ENCODE results near the gene ABCA4. TPM values are rescaled to one million over a fixed set of nuclear protein-coding genes. Genes with fewer than 3 reads are reported as not detected.

Gene ABCA4
- total and polyA plus RNA-seq, 2 of the 8 experiments (the other 6 are each of a cell fraction or from before 2014, with no cell fraction given): 0.06 TPM; not detected in 1

DNA sequence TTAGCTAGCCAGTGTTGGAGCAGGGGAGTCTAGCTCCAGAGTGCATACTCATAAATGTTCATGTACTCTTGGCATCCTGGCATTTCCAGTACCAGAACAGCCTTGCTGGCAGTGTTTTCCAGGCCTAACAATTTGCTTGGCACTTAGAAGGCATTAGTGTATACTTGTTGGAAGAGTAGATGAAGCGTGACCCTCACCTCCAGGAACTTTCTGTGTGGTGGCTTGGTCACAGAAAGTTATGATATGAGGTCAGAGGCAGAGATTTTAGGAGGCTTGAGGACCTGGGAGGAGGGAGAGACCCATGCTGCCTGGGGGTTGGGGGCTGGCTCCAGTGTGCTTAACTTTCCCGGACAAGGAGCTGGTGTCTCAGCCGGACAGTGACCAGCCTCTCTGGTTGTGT, 159.0 kb downstream of the ABCA4 start:
- Histone ChIP-seq H2BK20ac (ENCODE audit: low read length) (no peak overlapping the region), H3K23me2 (ENCODE audit: low read depth, low read length) (no peaks in the 10 kb centered on the region; the same call in 1 of the 2 replicates), H4K5ac (ENCODE audit: insufficient read length, low read depth, low read length) (no peak overlapping the region), H2BK15ac (ENCODE audit: low read length) (no peak overlapping the region), H3K36me3 (ENCODE audit: control insufficient read depth in 2 of 4, insufficient read depth in 4 of 4, low read length in 3 of 4) (no peaks in the 10 kb centered on the region), H2BK120ac (replicated peaks; ENCODE audit: low read depth, low read length) (no peak overlapping the region), H4K91ac (replicated peaks; ENCODE audit: insufficient read length, low read length) (no peak overlapping the region), H3K18ac (ENCODE audit: extremely low read depth, low read length) (no peak overlapping the region), H2BK5ac (ENCODE audit: low read depth, low read length) (no peak overlapping the region), H3K79me2 (ENCODE audit: control insufficient read depth in 1 of 2, insufficient read depth in 2 of 2, low read length in 2 of 2) (no peaks in the 10 kb centered on the region), H3K23ac (ENCODE audit: insufficient read length) (no peak overlapping the region), H3K9me3 (ENCODE audit: insufficient read depth in 2 of 2, low read depth in 1 of 2, low read length in 1 of 2) (no peaks in the 10 kb centered on the region), H4K20me1 (replicated peaks in 1 of 2; ENCODE audit: control insufficient read depth in 1 of 2, insufficient read depth in 2 of 2, low read length in 2 of 2) (no peaks in the 10 kb centered on the region), H2AFZ (ENCODE audit: low read length) (no peak overlapping the region), H3K27ac (ENCODE audit: low read depth, low read length) (no peak overlapping the region), H2AK5ac (ENCODE audit: low read depth, low read length) (no peak overlapping the region), H3K14ac (ENCODE audit: insufficient read length) (no peak overlapping the region), H3K4me2 (ENCODE audit: insufficient read depth in 1 of 2, low read depth in 2 of 2, low read length in 2 of 2) (no peak overlapping the region), H3K56ac (replicated peaks; ENCODE audit: insufficient read length, low read depth, low read length) (no peak overlapping the region), H3K79me1 (ENCODE audit: low read depth, low read length) (no peaks in the 10 kb centered on the region), H3K4me3 (ENCODE audit: extremely low read depth in 1 of 4, insufficient read depth in 2 of 4, low read depth in 3 of 4, low read length in 4 of 4) (no peak overlapping the region), H4K8ac (ENCODE audit: extremely low read depth, insufficient read depth, low read length) (no peak overlapping the region), H3K27me3 (replicated peaks in 1 of 4; ENCODE audit: control insufficient read depth in 3 of 4, extremely low read depth in 1 of 4, insufficient read depth in 3 of 4, low read length in 3 of 4) (no peaks in the 10 kb centered on the region), H2BK12ac (ENCODE audit: low read depth, low read length) (no peak overlapping the region), H3K4ac (replicated peaks; ENCODE audit: insufficient read length, low read depth, low read length) (no peak overlapping the region), H3K4me1 (replicated peaks in 1 of 4; ENCODE audit: control insufficient read depth in 3 of 4, insufficient read depth in 4 of 4, low read length in 3 of 4) (no peaks in the 10 kb centered on the region), H3K9ac (replicated peaks in 1 of 4; ENCODE audit: extremely low read depth in 1 of 4, low read depth in 3 of 4, low read length in 3 of 4) (no peak overlapping the region; a peak in 1 of 7 replicates)
- ChIA-PET CTCF (ENCODE audit: partially characterized antibody) (interaction anchor here (1.3 to 1.5 kb wide), 2 partner anchors 34 to 87 kb away, joined by 3 to 4 read pairs; no protein-coding TSS in a partner anchor), POLR2A (ENCODE audit: partially characterized antibody) (no interaction called here)
- 100% methylated on average over 3 of the region's 3 CpGs; no CpG with 5 or more reads in 1 of the 2 experiments for WGBS, 2 experiments (ENCODE audit: extremely low coverage in 1 of 2, insufficient coverage in 1 of 2, insufficient read length in 1 of 2, insufficient replicate concordance in 2 of 2, low coverage in 1 of 2, low lambda C conversion rate in 2 of 2, missing lambda C conversion rate in 1 of 2)
- no peak for DNase-seq (ENCODE audit: low read depth in 1 of 2, low spot score in 2 of 2)
- no peak for FAIRE-seq
- no peak for TF ChIP-seq RAD21 (IDR thresholded peaks at IDR 0.05 in 1 of 2, conservative IDR thresholded peaks at IDR 0.05 in 1 of 2; ENCODE audit: low read depth in 2 of 2, low read length in 2 of 2)
- no peak for TF ChIP-seq POLR2AphosphoS5 (IDR thresholded peaks at IDR 0.05; ENCODE audit: low read depth, low read length)
- TF ChIP-seq ASH2L (IDR thresholded peaks at IDR 0.05; ENCODE audit: low read length): no peak
